IPS DF 6.9 (cell line): ENCODE results near the gene TMED10.
"Not testable (repeated sequence)": the region's sequence is repeated elsewhere in the genome, so short reads cannot be mapped to it uniquely, and the experiment has no call there.

Experiments
- DNase-seq: peaks from one replicate; pipeline ENCODE4 v3.0.0-alpha.2; 2013; ENCODE audit warnings: low read depth, low spot score
- H3K27ac ChIP-seq: one replicate; pipeline ENCODE4 v1.5.1; 2013; ENCODE audit warnings: low read length, control low read depth
- H3K27me3 ChIP-seq: 2 replicates; pipeline ENCODE4 v1.6.1; 2013; ENCODE audit warnings: mild to moderate bottlenecking, low read length; ENCODE audit not compliant: control insufficient read depth, insufficient read depth
- H3K36me3 ChIP-seq: 2 replicates; pipeline ENCODE4 v1.6.1; 2013; ENCODE audit warnings: low read length; ENCODE audit not compliant: control insufficient read depth, insufficient read depth
- H3K4me1 ChIP-seq: 2 replicates; pipeline ENCODE4 v1.6.1; 2013; ENCODE audit warnings: low read length; ENCODE audit not compliant: control insufficient read depth, insufficient read depth
- H3K4me3 ChIP-seq: 2 replicates; pipeline ENCODE4 v1.5.1; 2013; ENCODE audit warnings: mild to moderate bottlenecking, low read length
- H3K9me3 ChIP-seq: 2 replicates; pipeline ENCODE4 v1.6.1; 2013; ENCODE audit warnings: low read length, inconsistent platforms; ENCODE audit not compliant: control insufficient read depth, insufficient read depth
- WGBS: extraction: QIAGEN DNeasy Blood & Tissue Kit; methylation state at CpG from one replicate; pipeline ENCODE4 v1.1.7; 2013; ENCODE audit warnings: mixed read lengths, missing lambda C conversion rate; ENCODE audit not compliant: insufficient read length, insufficient coverage; 5-methylcytosine and 5-hydroxymethylcytosine counted together

Gene TMED10

DNA sequence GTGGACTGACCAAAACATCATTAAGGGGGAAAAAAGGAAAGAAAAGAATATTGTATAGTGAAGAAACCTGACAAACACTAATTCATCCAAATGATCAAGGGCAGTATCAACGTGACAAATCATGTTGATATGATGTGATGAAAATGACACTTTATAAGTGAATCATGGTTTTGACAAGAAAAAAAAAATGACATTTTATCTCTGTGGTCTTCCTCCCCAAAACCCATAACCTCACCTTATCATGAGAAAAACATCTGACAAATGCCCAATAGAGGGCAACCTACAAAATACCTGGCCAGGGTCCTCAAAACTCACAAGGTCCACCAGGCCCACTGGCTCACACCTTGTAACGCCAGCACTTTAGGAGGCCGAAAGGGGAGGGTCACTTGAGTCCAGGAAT lies 13.8 kb downstream of the TMED10 start:
- no CpG with 5 or more reads among the region's 3 CpGs for WGBS
- no peak overlapping the region for H3K4me3 ChIP-seq
- H3K4me1 ChIP-seq: no peaks in the 10 kb centered on the region
- no peak for DNase-seq
- no peak overlapping the region for H3K27ac ChIP-seq
- no peaks in the 10 kb centered on the region for H3K9me3 ChIP-seq
- no peaks in the 10 kb centered on the region for H3K27me3 ChIP-seq
- H3K36me3 ChIP-seq: no peaks in the 10 kb centered on the region

DNA sequence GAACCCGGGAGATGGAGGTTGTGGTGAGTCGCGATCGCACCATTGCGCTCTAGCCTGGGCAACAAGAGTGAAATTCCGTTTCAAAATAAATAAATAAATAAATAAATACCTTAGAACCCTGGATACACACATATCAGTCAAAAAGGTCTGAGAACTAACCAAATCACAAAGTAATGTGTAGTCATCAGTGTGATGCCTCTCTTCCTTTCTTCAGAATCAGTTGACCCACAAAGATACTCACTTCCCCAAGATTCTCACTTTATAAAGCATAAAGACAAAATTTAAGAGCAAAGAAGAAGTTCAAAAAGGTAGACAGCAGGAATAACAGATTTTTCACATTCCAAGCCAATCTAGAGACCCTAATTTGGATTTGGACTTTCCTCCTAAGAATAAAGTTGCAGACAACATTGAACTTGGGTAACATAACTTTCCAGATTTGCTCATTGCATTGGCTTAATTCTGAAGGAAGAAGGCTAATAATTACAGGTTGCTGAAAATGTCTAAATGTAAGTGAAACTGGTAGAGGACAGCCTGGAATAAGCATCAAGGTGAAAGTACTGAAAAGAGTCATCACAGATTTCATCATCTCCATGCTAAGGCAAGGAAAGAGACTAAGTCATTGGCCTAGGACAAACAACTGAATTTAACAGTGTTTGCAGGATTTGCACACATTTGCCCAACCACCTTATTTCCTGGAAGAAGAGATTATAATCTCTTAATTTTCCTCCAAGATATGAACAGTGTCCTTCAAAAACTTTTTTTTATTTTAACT lies 17.4 kb downstream of the TMED10 start:
- Histone ChIP-seq H3K27me3 (no peaks in the 10 kb centered on the region), H3K36me3 (no peaks in the 10 kb centered on the region), H3K4me1 (no peaks in the 10 kb centered on the region), H3K27ac (no peak overlapping the region), H3K4me3 (no peak overlapping the region), H3K9me3 (no peaks in the 10 kb centered on the region)
- no peak for DNase-seq
- WGBS: no CpG with 5 or more reads among the region's 6 CpGs

DNA sequence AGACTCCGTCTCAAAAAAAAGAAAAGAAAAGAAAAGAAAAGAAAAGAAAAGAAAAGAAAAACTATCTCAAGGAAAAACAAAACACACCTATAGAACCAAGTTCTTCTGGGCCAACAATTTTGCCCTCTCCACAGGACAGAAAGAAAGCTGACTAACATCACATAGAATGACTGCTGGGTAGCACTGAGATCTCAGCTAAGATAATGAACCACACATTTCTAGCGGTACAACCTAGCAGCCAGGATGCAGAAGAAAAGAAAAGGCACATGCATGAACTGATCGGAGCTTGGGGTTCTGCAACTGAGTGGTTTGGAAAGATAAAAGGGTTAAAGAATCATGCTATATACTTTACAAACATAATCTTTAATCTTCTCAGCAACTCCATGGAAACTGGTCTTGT lies 19.5 kb downstream of the TMED10 start:
- no peak overlapping the region for H3K4me3 ChIP-seq
- H3K27ac ChIP-seq: no peak overlapping the region
- DNase-seq: no peak
- no CpG with 5 or more reads among the region's 3 CpGs for WGBS
- no peaks in the 10 kb centered on the region for H3K4me1 ChIP-seq
- H3K9me3 ChIP-seq: no peaks in the 10 kb centered on the region
- H3K36me3 ChIP-seq: no peaks in the 10 kb centered on the region
- H3K27me3 ChIP-seq: no peaks in the 10 kb centered on the region

DNA sequence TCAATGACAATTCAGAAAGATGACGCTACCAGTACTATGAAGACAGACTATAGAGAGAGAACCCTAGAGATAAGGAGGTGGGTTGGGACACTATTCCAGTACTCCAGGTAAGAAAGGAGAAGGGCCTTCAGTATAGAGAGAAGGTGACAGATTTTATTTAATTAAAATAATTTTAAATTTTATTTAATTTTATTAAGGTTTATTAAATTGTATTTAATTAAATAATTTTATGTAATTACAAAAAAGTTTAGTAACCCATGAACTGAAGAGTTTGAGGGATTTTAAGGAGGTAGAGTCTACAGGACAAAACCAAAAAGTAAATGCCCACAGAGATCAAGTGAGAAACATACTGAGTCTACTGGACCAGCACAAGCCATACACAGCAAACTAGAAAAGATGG lies 20.3 kb downstream of the TMED10 start:
- DNase-seq: no peak
- H3K4me3 ChIP-seq: no peak overlapping the region
- H3K9me3 ChIP-seq: no peaks in the 10 kb centered on the region
- H3K4me1 ChIP-seq: no peaks in the 10 kb centered on the region
- H3K27me3 ChIP-seq: no peaks in the 10 kb centered on the region
- no peak overlapping the region for H3K27ac ChIP-seq
- no peaks in the 10 kb centered on the region for H3K36me3 ChIP-seq
- WGBS: no CpG with 5 or more reads among the region's 1 CpG

DNA sequence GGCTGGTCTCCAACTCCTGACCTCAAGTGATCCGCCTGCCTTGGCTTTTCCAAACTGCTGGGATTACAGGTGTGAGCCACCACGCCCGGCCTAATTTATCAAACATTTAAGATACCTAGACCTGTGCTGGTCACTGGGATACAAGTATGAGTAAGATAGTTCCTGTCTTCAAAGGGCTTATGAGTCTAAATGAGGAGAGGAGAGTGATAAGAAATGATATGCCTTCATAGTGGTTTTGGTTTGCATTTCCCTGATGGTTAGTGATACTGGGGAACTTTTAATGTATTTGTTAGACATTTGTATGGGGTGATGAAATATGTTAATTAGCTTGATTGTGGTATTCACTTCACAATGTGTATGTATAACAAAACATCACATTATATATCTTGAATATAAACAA lies 21.2 kb downstream of the TMED10 start:
- Histone ChIP-seq H3K27me3 (no peaks in the 10 kb centered on the region), H3K4me1 (no peaks in the 10 kb centered on the region), H3K9me3 (no peaks in the 10 kb centered on the region), H3K36me3 (no peaks in the 10 kb centered on the region), H3K4me3 (no peak overlapping the region), H3K27ac (no peak overlapping the region)
- no CpG with 5 or more reads among the region's 3 CpGs for WGBS
- no peak for DNase-seq

DNA sequence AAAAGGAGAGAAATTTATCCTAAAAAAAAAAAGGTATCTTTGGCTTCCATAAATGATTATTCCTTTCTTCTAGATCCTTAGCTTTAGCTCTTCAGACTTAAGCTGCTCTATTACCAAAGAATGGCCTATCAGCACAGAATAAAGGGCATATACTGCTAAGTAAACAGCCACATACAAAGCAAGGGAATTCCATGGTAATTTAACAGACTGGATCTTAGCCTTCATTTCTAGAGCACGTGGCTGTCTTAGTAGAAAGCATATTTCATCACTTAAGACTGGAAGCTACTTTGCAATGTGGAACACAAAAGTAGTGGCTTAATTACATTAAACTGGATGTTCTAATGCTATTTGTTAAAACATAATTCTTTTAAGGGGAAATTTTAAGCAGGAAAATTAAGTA lies 23.1 kb downstream of the TMED10 start:
- Histone ChIP-seq H3K27me3 (no peaks in the 10 kb centered on the region), H3K9me3 (no peaks in the 10 kb centered on the region), H3K4me3 (no peak overlapping the region), H3K4me1 (no peaks in the 10 kb centered on the region), H3K27ac (no peak overlapping the region), H3K36me3 (no peaks in the 10 kb centered on the region)
- no peak for DNase-seq
- WGBS: no CpG with 5 or more reads among the region's 1 CpG

DNA sequence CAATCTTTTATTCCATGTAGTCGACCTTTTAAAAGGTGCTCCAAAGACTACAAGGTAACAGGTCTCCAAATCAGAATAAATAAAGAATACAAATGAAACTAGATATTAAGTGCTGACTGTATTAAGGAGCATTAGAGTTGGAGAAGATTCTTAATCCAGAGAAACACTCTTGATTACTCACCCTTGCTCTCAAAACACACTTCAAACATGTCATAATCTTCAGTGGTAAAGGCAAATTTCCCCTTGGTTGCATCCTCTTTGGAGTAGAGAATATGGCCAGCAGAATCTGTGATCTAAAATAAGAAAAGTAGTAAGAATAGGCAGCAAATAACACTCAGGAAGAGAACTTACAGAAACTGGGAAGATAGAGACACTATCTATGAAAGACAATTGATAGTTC lies 24.6 kb downstream of the TMED10 start:
- no peak for DNase-seq
- no peaks in the 10 kb centered on the region for H3K9me3 ChIP-seq
- H3K27ac ChIP-seq: no peak overlapping the region
- H3K27me3 ChIP-seq: no peaks in the 10 kb centered on the region
- no peaks in the 10 kb centered on the region for H3K36me3 ChIP-seq
- H3K4me3 ChIP-seq: no peak overlapping the region
- H3K4me1 ChIP-seq: no peaks in the 10 kb centered on the region
- no CpG with 5 or more reads among the region's 1 CpG for WGBS

DNA sequence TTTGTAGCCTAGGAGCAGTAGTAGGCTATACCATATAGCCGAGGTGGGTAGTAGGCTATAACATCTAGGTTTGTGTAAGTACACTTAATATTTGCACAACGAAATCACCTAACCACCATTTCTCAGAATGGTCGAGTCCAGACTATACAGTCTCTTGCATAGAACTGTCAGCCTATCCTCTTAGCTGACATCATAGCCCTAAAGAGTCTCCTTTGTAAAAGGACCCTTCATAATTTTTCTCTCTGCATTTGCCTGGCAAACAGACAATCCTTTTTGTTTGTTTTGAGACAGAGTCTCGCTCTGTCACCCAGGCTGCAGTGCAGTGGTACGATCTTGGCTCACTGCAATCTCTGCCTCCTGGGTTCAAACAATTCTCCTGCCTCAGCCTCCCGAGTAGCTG lies 25.8 kb downstream of the TMED10 start:
- not testable (repeated sequence) for H3K4me1 ChIP-seq, H3K36me3 ChIP-seq
- no CpG with 5 or more reads among the region's 6 CpGs for WGBS

DNA sequence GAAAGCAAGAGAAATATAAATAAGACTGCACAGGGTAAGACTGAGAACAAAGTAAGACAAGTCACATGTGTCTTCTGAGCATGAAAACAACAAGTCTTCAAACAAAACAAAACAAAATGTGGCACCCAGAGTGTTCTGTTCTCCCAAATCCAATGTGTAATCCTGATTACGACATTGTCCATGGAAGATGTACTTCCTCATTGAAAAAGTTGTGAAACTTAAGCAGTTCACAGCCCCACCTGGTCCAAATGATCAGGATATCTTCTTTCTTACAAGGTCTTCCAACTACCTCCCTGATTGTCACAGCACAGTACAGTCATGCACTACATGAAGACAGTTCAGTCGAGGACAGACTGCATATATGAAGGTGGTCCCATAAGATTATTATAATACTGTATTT lies 26.3 kb downstream of the TMED10 start:
- H3K4me1 ChIP-seq: no peaks in the 10 kb centered on the region

More for the DNA sequence above, 25.8 kb downstream of the TMED10 start:
- not testable (repeated sequence) for H3K9me3 ChIP-seq, H3K27me3 ChIP-seq, H3K4me3 ChIP-seq, DNase-seq, H3K27ac ChIP-seq

DNA sequence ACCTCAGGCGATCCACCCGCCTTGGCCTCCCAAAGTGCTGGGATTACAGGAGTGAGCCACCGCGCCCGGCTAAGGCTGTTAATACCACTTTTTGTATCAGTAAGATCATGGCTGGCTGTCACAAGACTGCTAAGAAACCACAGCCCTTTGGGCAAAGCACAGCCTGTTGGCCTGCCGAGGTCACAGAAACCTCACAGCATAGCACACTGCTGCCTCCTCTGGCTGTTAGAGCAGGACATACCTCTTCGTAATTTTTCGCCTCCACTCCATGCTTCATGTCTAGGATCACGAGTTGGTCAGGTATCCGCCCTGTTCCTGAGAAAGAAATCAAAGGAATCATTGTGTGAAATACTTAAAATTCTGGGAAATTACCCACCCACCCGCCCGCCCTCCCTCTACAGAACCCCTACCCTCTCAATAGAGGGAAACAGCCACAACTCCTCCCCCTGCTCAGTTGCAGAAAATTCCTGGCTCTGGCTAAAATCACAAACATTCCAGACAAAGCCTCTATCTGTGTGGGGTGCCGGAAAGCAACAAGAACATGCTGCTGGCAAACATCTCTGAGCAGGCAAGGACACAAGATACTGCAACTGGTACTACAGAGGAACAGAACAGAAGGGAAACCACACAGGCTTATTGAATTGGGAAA lies 28.9 kb downstream of the TMED10 start:
- no peak for DNase-seq
- H3K27ac ChIP-seq: no peak overlapping the region
- H3K4me1 ChIP-seq: no peaks in the 10 kb centered on the region
- WGBS: no CpG with 5 or more reads among the region's 13 CpGs
- no peak overlapping the region for H3K4me3 ChIP-seq
- no peaks in the 10 kb centered on the region for H3K9me3 ChIP-seq
- no peaks in the 10 kb centered on the region; the same call in 1 of the 2 replicates for H3K36me3 ChIP-seq
- no peaks in the 10 kb centered on the region for H3K27me3 ChIP-seq

More for the DNA sequence above, 26.3 kb downstream of the TMED10 start:
- Histone ChIP-seq H3K27ac (no peak overlapping the region), H3K9me3 (no peaks in the 10 kb centered on the region), H3K4me3 (no peak overlapping the region), H3K36me3 (no peaks in the 10 kb centered on the region), H3K27me3 (no peaks in the 10 kb centered on the region)
- WGBS: no CpG with 5 or more reads among the region's 2 CpGs
- DNase-seq: no peak

DNA sequence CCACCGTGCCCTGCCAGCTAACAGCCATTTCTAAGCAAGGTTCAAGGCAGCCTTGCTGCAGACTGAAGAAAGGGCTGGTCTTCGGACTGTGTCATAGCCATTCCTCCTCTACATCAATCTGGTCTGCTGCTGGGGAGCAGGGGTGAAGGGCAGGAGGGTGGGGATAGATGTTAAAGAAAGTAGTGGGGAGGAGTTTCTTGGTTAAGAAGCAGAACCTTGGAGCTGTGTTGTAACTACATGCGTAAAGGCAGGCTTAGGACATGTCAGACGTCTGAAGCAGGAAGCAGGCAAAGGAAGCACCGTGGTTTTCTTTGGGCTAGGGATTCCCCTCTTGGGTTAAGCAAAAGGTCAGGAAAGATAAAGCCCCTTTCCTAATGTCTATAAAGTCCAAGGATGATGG lies 31.5 kb downstream of the TMED10 start:
- Histone ChIP-seq H3K27me3 (no peaks in the 10 kb centered on the region), H3K4me1 (no peaks in the 10 kb centered on the region), H3K27ac (no peak overlapping the region), H3K4me3 (no peak overlapping the region), H3K36me3 (no peaks in the 10 kb centered on the region; the same call in 1 of the 2 replicates), H3K9me3 (no peaks in the 10 kb centered on the region)
- no peak for DNase-seq
- WGBS: no CpG with 5 or more reads among the region's 5 CpGs
